ENCODE data around the gene PEX14.

- TF ChIP-seq CTCF (IDR thresholded peaks at IDR 0.05) (no peak), POLR2A (IDR thresholded peaks at IDR 0.05) (no peak)
These were observed 21.2 kb downstream of the PEX14 start for GRCh38 chr1:10495952-10496351.
